HepG2 (cell line): Measurements from ENCODE around the gene C2orf15. TPM values are rescaled to one million over a fixed set of nuclear protein-coding genes. Genes with fewer than 3 reads are reported as not detected.

Experiments used
- BATF2 ChIP-seq: sonication (generic); formaldehyde crosslinking; IDR thresholded peaks from 2 replicates; pipeline ENCODE4 v1.8.0; 2022; ENCODE audit warnings: mild to moderate bottlenecking, missing genetic modification reagents, moderate library complexity
- ESRRA ChIP-seq: sonication (generic); formaldehyde crosslinking; IDR thresholded peaks from 2 replicates; pipeline ENCODE4 v1.5.1; 2020; ENCODE audit warnings: mild to moderate bottlenecking, low read depth, missing genetic modification reagents
- GATA4 ChIP-seq: sonication (generic); IDR thresholded peaks from 2 replicates; pipeline ENCODE4 v1.6.1; 2016; ENCODE audit warnings: antibody characterized with exemption, low read depth, borderline replicate concordance
- HHEX ChIP-seq: IDR thresholded peaks from 2 replicates; pipeline ENCODE4 v1.6.1; 2016; ENCODE audit warnings: control low read depth
- HNRNPL ChIP-seq: fragments of 200-400 bp; formaldehyde crosslinking; IDR thresholded peaks from 2 replicates; pipeline ENCODE4 v1.6.1; 2017; ENCODE audit warnings: mild to moderate bottlenecking, low read depth, low read length
- HOXA9 ChIP-seq: sonication (generic); formaldehyde crosslinking; IDR thresholded peaks from 2 replicates; pipeline ENCODE4 v1.8.1; 2022; ENCODE audit warnings: missing genetic modification reagents, mild to moderate bottlenecking, moderate library complexity, borderline replicate concordance
- KDM5B ChIP-seq: sonication (generic); formaldehyde crosslinking; IDR thresholded peaks from 2 replicates; pipeline ENCODE4 v1.4.0; 2020; ENCODE audit warnings: missing genetic modification reagents, mild to moderate bottlenecking, borderline replicate concordance
- MIER2 ChIP-seq: IDR thresholded peaks from 2 replicates; pipeline ENCODE4 v1.6.1; 2016; ENCODE audit warnings: missing biosample characterization, missing genetic modification reagents
- MTA1 ChIP-seq: sonication (generic); formaldehyde crosslinking; IDR thresholded peaks from 2 replicates; pipeline ENCODE4 v1.4.0; 2020; ENCODE audit warnings: missing genetic modification reagents, mild to moderate bottlenecking, borderline replicate concordance
- NFKB2 ChIP-seq: sonication (generic); formaldehyde crosslinking; IDR thresholded peaks from 2 replicates; pipeline ENCODE4 v1.4.0; 2020; ENCODE audit warnings: missing genetic modification reagents, borderline replicate concordance
- NKX3-1 ChIP-seq: sonication (generic); formaldehyde crosslinking; IDR thresholded peaks from 2 replicates; pipeline ENCODE4 v1.5.0; 2020; ENCODE audit warnings: missing genetic modification reagents
- SIN3A ChIP-seq: IDR thresholded peaks from 2 replicates; pipeline ENCODE4 v1.6.1; 2011; ENCODE audit warnings: low read depth, mild to moderate bottlenecking, control low read depth, low read length, borderline replicate concordance
- SP140L ChIP-seq: sonication (generic); formaldehyde crosslinking; IDR thresholded peaks from 2 replicates; pipeline ENCODE4 v1.4.0; 2020; ENCODE audit warnings: missing genetic modification reagents, borderline replicate concordance
- SRY ChIP-seq: sonication (generic); formaldehyde crosslinking; IDR thresholded peaks from 2 replicates; pipeline ENCODE4 v1.8.0; 2022; ENCODE audit warnings: mild to moderate bottlenecking, missing genetic modification reagents
- STAG1 ChIP-seq: sonication (generic); formaldehyde crosslinking; IDR thresholded peaks from 2 replicates; pipeline ENCODE4 v1.4.0; 2020; ENCODE audit warnings: missing genetic modification reagents
- WIZ ChIP-seq: sonication (generic); formaldehyde crosslinking; IDR thresholded peaks from 2 replicates; pipeline ENCODE4 v1.5.1; 2020; ENCODE audit warnings: mild to moderate bottlenecking, missing genetic modification reagents
- ZFY ChIP-seq: sonication (generic); formaldehyde crosslinking; IDR thresholded peaks from 2 replicates; pipeline ENCODE4 v1.4.0; 2020; ENCODE audit warnings: missing genetic modification reagents
- ZNF34 ChIP-seq: sonication (generic); formaldehyde crosslinking; IDR thresholded peaks from 2 replicates; pipeline ENCODE4 v1.4.0; 2020; ENCODE audit warnings: mild to moderate bottlenecking, missing genetic modification reagents, borderline replicate concordance
- ZNF598 ChIP-seq: sonication (generic); formaldehyde crosslinking; IDR thresholded peaks from 2 replicates; pipeline ENCODE4 v1.5.1; 2020; ENCODE audit warnings: mild to moderate bottlenecking, missing genetic modification reagents, borderline replicate concordance
- ZNF616 ChIP-seq: sonication (generic); formaldehyde crosslinking; IDR thresholded peaks from 2 replicates; pipeline ENCODE4 v1.5.0; 2020; ENCODE audit warnings: low read depth, mild to moderate bottlenecking, missing genetic modification reagents
- ZNF737 ChIP-seq: sonication (generic); formaldehyde crosslinking; IDR thresholded peaks from 2 replicates; pipeline ENCODE4 v1.5.0; 2020; ENCODE audit warnings: missing genetic modification reagents, mild to moderate bottlenecking, borderline replicate concordance
- ZNF749 ChIP-seq: sonication (generic); formaldehyde crosslinking; IDR thresholded peaks from 2 replicates; pipeline ENCODE4 v1.8.0; 2022; ENCODE audit warnings: mild to moderate bottlenecking, missing genetic modification reagents, moderate library complexity, borderline replicate concordance
- ZNF792 ChIP-seq: IDR thresholded peaks from 2 replicates; pipeline ENCODE4 v1.6.1; 2016
- ZXDC ChIP-seq: sonication (generic); formaldehyde crosslinking; IDR thresholded peaks from 2 replicates; pipeline ENCODE4 v1.5.0; 2020; ENCODE audit warnings: mild to moderate bottlenecking, missing genetic modification reagents
- polyA plus RNA-seq, 8 experiments: library from polyadenylated mRNA; depleted of rRNA in 3 of 8; stranded (reverse) in 7 of 8; unstranded in 1 of 8; fragments of >200 nt; fragmentation: Illumina TruSeq in 4 of 8; extraction: Trizol in 4 of 8; gene quantifications; 2 replicates each; pipeline versions ENCODE4 v1.2.1 to v1.2.3, GENCODE V29; 2011 to 2016; ENCODE audit warnings: low read depth in 4 of 8, missing spikeins in 1 of 8, mixed read lengths in 1 of 8; ENCODE audit not compliant: insufficient read depth in 1 of 8
- total RNA-seq, 5 experiments: library from RNA; depleted of rRNA; stranded (reverse); fragments of >200 nt; fragmentation: Illumina TruSeq; extraction: Trizol; gene quantifications; 2 replicates each; pipeline ENCODE4 v1.2.3, GENCODE V29; 2016; ENCODE audit warnings: low read depth in 1 of 5
- TF ChIP-seq, protein P1 (sequence below): sonication (generic); formaldehyde crosslinking; IDR thresholded peaks from 2 replicates; pipeline ENCODE4 v1.8.0; 2022; ENCODE audit warnings: missing genetic modification reagents, mild to moderate bottlenecking, inconsistent platforms, borderline replicate concordance
- TF ChIP-seq, protein P2 (sequence below), 2 experiments: fragments of 450-650 bp in 1 of 2; sonication (generic) in 1 of 2; formaldehyde crosslinking; IDR thresholded peaks; 2 replicates each; pipeline versions ENCODE4 v1.5.0 to v1.8.0; 2020 to 2022; ENCODE audit warnings: mild to moderate bottlenecking in 1 of 2, missing genetic modification reagents in 1 of 2

The C2orf15 gene
- total and polyA plus RNA-seq, 2 of the 13 experiments (the other 11 are each of a cell fraction or from before 2014, with no cell fraction given): 5.5 to 8.3 TPM

GRCh38 chr2:99140860-99141109 is 722 bp upstream of the C2orf15 start (continued):
- TF ChIP-seq, protein P1, sequence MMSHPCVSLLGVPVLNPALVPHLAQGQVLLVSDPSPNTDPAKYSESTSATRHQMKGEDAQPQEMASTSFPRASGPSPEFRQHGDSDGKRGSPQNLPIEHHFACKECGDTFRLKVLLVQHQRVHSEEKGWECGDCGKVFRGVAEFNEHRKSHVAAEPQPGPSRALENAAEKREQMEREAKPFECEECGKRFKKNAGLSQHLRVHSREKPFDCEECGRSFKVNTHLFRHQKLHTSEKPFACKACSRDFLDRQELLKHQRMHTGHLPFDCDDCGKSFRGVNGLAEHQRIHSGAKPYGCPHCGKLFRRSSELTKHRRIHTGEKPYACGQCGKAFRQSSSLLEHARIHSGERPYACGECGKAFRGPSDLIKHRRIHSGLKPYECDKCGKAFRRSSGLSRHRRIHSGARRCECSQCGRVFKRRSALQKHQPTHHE: 0 out of 2 replicates have a peak, but pooled peaks have one; percentile 54
- TF ChIP-seq HOXA9 (CRISPR knock-in tag) (no peak), ZXDC (peak; percentile 96), ZNF749 (CRISPR knock-in tag) (0 out of 2 replicates have a peak, but pooled peaks have one; percentile 80), ZNF616 (CRISPR knock-in tag) (0 out of 2 replicates have a peak, but pooled peaks have one; percentile 50), SRY (CRISPR knock-in tag) (peak; percentile 73; the same call in 1 of the 2 replicates), SP140L (CRISPR knock-in tag) (0 out of 2 replicates have a peak, but pooled peaks have one; percentile 76), ZFY (CRISPR knock-in tag) (peak; percentile 74), SIN3A (peak; percentile 94; the same call in 1 of the 2 replicates), ZNF598 (CRISPR knock-in tag) (0 out of 2 replicates have a peak, but pooled peaks have one; percentile 10), ZNF737 (CRISPR knock-in tag) (peak; percentile 92; the same call in 1 of the 2 replicates), HHEX (CRISPR knock-in tag) (no peak), BATF2 (CRISPR knock-in tag) (peak; percentile 43; the same call in 1 of the 2 replicates), ZNF792 (peak; percentile 62; the same call in 1 of the 2 replicates), KDM5B (CRISPR knock-in tag) (peak; percentile 66; the same call in 1 of the 2 replicates), STAG1 (CRISPR knock-in tag) (peak; percentile 21; the same call in 1 of the 2 replicates), GATA4 (peak; percentile 90; the same call in 1 of the 2 replicates), ESRRA (peak; percentile 42; the same call in 1 of the 2 replicates), ZNF34 (no peak), NKX3-1 (CRISPR knock-in tag) (0 out of 2 replicates have a peak, but pooled peaks have one; percentile 35), MIER2 (0 out of 2 replicates have a peak, but pooled peaks have one; percentile 1), WIZ (CRISPR knock-in tag) (peak; percentile 84; the same call in 1 of the 2 replicates), NFKB2 (CRISPR knock-in tag) (peak; percentile 65; the same call in 1 of the 2 replicates), MTA1 (no peak; the same call in 1 of the 2 replicates), HNRNPL (peak; percentile 80; the same call in 1 of the 2 replicates)
- TF ChIP-seq, protein P2, sequence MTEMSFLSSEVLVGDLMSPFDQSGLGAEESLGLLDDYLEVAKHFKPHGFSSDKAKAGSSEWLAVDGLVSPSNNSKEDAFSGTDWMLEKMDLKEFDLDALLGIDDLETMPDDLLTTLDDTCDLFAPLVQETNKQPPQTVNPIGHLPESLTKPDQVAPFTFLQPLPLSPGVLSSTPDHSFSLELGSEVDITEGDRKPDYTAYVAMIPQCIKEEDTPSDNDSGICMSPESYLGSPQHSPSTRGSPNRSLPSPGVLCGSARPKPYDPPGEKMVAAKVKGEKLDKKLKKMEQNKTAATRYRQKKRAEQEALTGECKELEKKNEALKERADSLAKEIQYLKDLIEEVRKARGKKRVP (CRISPR knock-in tag; IDR thresholded peaks at IDR 0.05): peak in 1 of 2 experiments; percentile 46; a peak in 1 of 4 replicates
